K562 (cell line): Measurements from ENCODE around the gene RGS14. TPM values are rescaled to one million over a fixed set of nuclear protein-coding genes. Genes with fewer than 3 reads are reported as not detected.

Experiments used
- ATAC-seq: fragments of 200-7000 bp; cut with Tn5 transposase; 3 replicates; pipeline ENCODE4 v1.9.1; 2020; ENCODE audit warnings: moderate library complexity
- BruUV-seq: library from RNA; stranded (reverse); fragments of 400-500 nt; replicated peaks from 2 replicates; lab custom pipeline; 2021; lab: Mats Ljungman, UMichigan
- CTCF ChIA-PET: fragments of 300-600 bp; formaldehyde crosslinking; extraction: SDS; loops from one replicate; lab custom pipeline; 2021; ENCODE audit warnings: low intra/inter-chr PET ratio; lab: Yijun Ruan, JAX
- POLR2A ChIA-PET: fragments of 300-600, 350-650 bp; sonication (Branson Sonifier 250); formaldehyde crosslinking; extraction: SDS; loops from one replicate; lab custom pipeline; 2021; ENCODE audit warnings: antibody characterized with exemption, inconsistent platforms; lab: Yijun Ruan, JAX
- DNase-seq, 4 experiments: peaks; one replicate each; pipeline versions ENCODE4 v3.0.0 to v3.0.0-alpha.2; 2011 to 2018; ENCODE audit warnings: low spot score in 3 of 4, mixed read lengths in 3 of 4; ENCODE audit errors: extremely low read depth in 1 of 4
- FAIRE-seq: peaks from 2 replicates; lab custom pipeline; 2011; peaks lifted over from hg19 to GRCh38; lab: Jason Lieb, UNC
- H2AFZ ChIP-seq: 2 replicates; pipeline ENCODE4 v1.6.0; 2011; ENCODE audit warnings: low read depth, low read length, control low read depth, inconsistent platforms
- H3K27ac ChIP-seq: fragments of 200-600 bp; 3 replicates; pipeline ENCODE4 v1.8.0; 2011; ENCODE audit warnings: low read depth, mild to moderate bottlenecking, control low read depth, inconsistent platforms, low read length, moderate library complexity, mixed read lengths; ENCODE audit errors: extremely low read depth
- H3K27me3 ChIP-seq, 2 experiments: fragments of 300-600 bp in 1 of 2; 2 replicates in 1 of 2; 3 replicates in 1 of 2; pipeline versions ENCODE4 v1.6.0 to v1.8.0; 2011; ENCODE audit warnings: inconsistent platforms in 2 of 2, low read length in 2 of 2, mild to moderate bottlenecking in 1 of 2, mixed read lengths in 1 of 2, moderate library complexity in 1 of 2; ENCODE audit not compliant: control insufficient read depth in 2 of 2, insufficient read depth in 2 of 2
- H3K36me3 ChIP-seq: fragments of 300-600 bp; 3 replicates; pipeline ENCODE4 v1.8.0; 2011; ENCODE audit warnings: mild to moderate bottlenecking, low read length, inconsistent platforms; ENCODE audit not compliant: control insufficient read depth, insufficient read depth
- H3K4me1 ChIP-seq, 2 experiments: fragments of 200-600 bp in 1 of 2; replicated peaks in 1 of 2; 2 replicates in 1 of 2; 3 replicates in 1 of 2; pipeline versions ENCODE4 v1.5.1 to v1.8.0; 2011; ENCODE audit warnings: inconsistent platforms in 2 of 2, low read length in 2 of 2, mild to moderate bottlenecking in 1 of 2, mixed read lengths in 1 of 2, moderate library complexity in 1 of 2; ENCODE audit not compliant: control insufficient read depth in 2 of 2, insufficient read depth in 2 of 2
- H3K4me2 ChIP-seq: 2 replicates; pipeline ENCODE4 v1.6.1; 2011; ENCODE audit warnings: low read length, control low read depth, inconsistent platforms, mixed read lengths; ENCODE audit not compliant: insufficient read depth
- H3K4me3 ChIP-seq: fragments of 200-600 bp; sonication (generic), shearing (Covaris generic); 2 replicates; pipeline ENCODE4 v1.5.1; 2016; ENCODE audit warnings: control low read depth, inconsistent platforms
- H3K79me2 ChIP-seq: fragments of 200-600 bp; 3 replicates; pipeline ENCODE4 v1.8.0; 2011; ENCODE audit warnings: low read length, inconsistent platforms; ENCODE audit not compliant: control insufficient read depth, insufficient read depth
- H3K9ac ChIP-seq, 2 experiments: 2 replicates each; pipeline versions ENCODE4 v1.6.0 to v1.6.1; 2011; ENCODE audit warnings: low read depth in 2 of 2, low read length in 2 of 2, control low read depth in 1 of 2, inconsistent platforms in 1 of 2, mild to moderate bottlenecking in 1 of 2, mixed read lengths in 1 of 2; ENCODE audit not compliant: insufficient read depth in 1 of 2
- H3K9me1 ChIP-seq: one replicate; pipeline ENCODE4 v1.6.0; 2011; ENCODE audit warnings: inconsistent platforms, mild to moderate bottlenecking, low read length, moderate library complexity; ENCODE audit not compliant: control insufficient read depth, insufficient read depth
- H3K9me3 ChIP-seq: replicated peaks from 2 replicates; pipeline ENCODE4 v1.5.1; 2011; ENCODE audit warnings: low read depth, low read length, inconsistent platforms; ENCODE audit not compliant: control insufficient read depth, insufficient read depth
- H4K20me1 ChIP-seq: replicated peaks from 2 replicates; pipeline ENCODE4 v1.6.1; 2011; ENCODE audit warnings: low read length, inconsistent platforms, mixed read lengths; ENCODE audit not compliant: control insufficient read depth, insufficient read depth
- MTF1 ChIP-seq: fragments of 250-450 bp; sonication (Bioruptor Pico); IDR thresholded peaks from 2 replicates; pipeline ENCODE4 v1.9.0; 2021; ENCODE audit warnings: moderate library complexity, mild to moderate bottlenecking, inconsistent platforms, borderline replicate concordance
- POLR2AphosphoS5 ChIP-seq: IDR thresholded peaks from 2 replicates; pipeline ENCODE4 v1.6.1; 2011; ENCODE audit warnings: mild to moderate bottlenecking, low read depth, low read length, moderate library complexity; ENCODE audit not compliant: control insufficient read depth, insufficient read depth
- WGBS: fragments of 100-300 bp; shearing (Covaris generic); methylation state at CpG from one replicate; pipeline ENCODE4 v1.1.6; 2016; ENCODE audit warnings: low coverage, mixed read lengths; ENCODE audit not compliant: insufficient coverage; ENCODE audit errors: missing lambda C conversion rate; 5-methylcytosine and 5-hydroxymethylcytosine counted together
- in situ Hi-C: fragments of 300-500 bp; cut with MboI; formaldehyde crosslinking; loops from 4 replicates; pipeline ENCODE4 v1.15.0; 2018; ENCODE audit warnings: inconsistent platforms, mixed read lengths
- intact Hi-C: fragments of 100-400 bp; cut with micrococcal nuclease; formaldehyde crosslinking; loops from 2 replicates; pipeline ENCODE4 v1.14.2; 2022
- polyA plus RNA-seq, 8 experiments: library from polyadenylated mRNA; depleted of rRNA in 4 of 8; stranded (reverse) in 5 of 8; unstranded in 3 of 8; fragments of >200 nt; fragmentation: Nextera tagmentation in 2 of 8; fragmentation: Illumina TruSeq in 1 of 8; extraction: Ambion mirVana in 2 of 8; extraction: Trizol in 1 of 8; gene quantifications; 2 replicates each; pipeline versions ENCODE4 v1.2.1 to v1.2.3, GENCODE V29; 2011 to 2014; ENCODE audit warnings: inconsistent platforms in 1 of 8, missing spikeins in 1 of 8
- total RNA-seq, 7 experiments: library from RNA; depleted of rRNA in 6 of 7; stranded (reverse); fragments of >200 nt in 6 of 7; fragmentation: Illumina TruSeq in 2 of 7; extraction: Trizol in 2 of 7; gene quantifications; 2 replicates each; pipeline versions ENCODE4 v1.2.1 to v1.2.3, GENCODE V29; 2011 to 2021; ENCODE audit warnings: low replicate concordance in 1 of 7
- TF ChIP-seq, protein P1 (sequence below), 3 experiments: IDR thresholded peaks in 2 of 3; conservative IDR thresholded peaks in 1 of 3; 2 replicates each; pipeline ENCODE4 v1.5.1; 2011 to 2012; ENCODE audit warnings: low read length in 3 of 3, mild to moderate bottlenecking in 3 of 3, control low read depth in 2 of 3, improper control_type of control experiment in 1 of 3, inconsistent platforms in 1 of 3, low read depth in 1 of 3, mixed read lengths in 1 of 3, moderate library complexity in 1 of 3; ENCODE audit not compliant: insufficient read depth in 2 of 3
- TF ChIP-seq, protein P2 (sequence below): sonication (generic); formaldehyde crosslinking; IDR thresholded peaks from 2 replicates; pipeline ENCODE4 v1.8.0; 2022; ENCODE audit warnings: missing genetic modification reagents, mild to moderate bottlenecking, borderline replicate concordance
- TF ChIP-seq, protein P3 (sequence below): fragments of 250-450 bp; sonication (Bioruptor Pico); IDR thresholded peaks from 2 replicates; pipeline ENCODE4 v1.8.0; 2021; ENCODE audit warnings: mild to moderate bottlenecking, moderate library complexity

Gene RGS14
- total and polyA plus RNA-seq, 9 of the 15 experiments (the other 6 are each of a cell fraction or from before 2014, with no cell fraction given) = 0.28 to 75.9 (median 34.5) TPM

DNA sequence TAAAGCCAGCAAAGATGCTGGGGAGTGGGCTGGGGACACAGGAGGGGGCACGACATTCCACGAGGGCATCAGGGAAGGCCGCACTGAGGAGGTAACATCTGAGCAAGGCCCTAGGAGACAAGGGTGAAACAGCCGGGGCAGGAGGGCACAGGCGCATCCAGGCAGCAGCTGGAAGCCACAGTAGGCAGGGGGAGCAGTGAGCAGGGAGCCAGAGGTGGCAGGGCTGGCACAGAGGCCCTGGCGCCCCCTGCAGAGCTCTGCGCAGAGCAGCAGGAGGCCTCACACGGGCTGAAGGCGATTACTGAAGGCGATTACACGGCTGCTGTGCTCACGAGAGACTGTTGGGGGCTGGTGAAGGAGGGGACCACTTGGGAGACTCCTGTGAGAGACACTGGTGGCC lies 21.6 kb upstream of the RGS14 start:
- ATAC-seq = peak; percentile 58
- H3K4me2 ChIP-seq = no peak overlapping the region
- no peak for FAIRE-seq
- 78% methylated on average over 10 of the region's 12 CpGs for WGBS
- peaks cover 11% of the 10 kb centered on the region for H3K79me2 ChIP-seq
- no peaks in the 10 kb centered on the region for H3K9me1 ChIP-seq
- DNase-seq = no peak
- intact Hi-C loops (no loop called here), in situ Hi-C loops (no loop called here)
- H3K4me3 ChIP-seq = no peak overlapping the region
- H3K9me3 ChIP-seq = no peaks in the 10 kb centered on the region
- no peak overlapping the region for H3K27ac ChIP-seq
- H3K4me1 ChIP-seq = peaks cover 0 to under 1% of the 10 kb centered on the region in 2 experiments; a peak in 1 of 5 replicates
- no peak overlapping the region for H2AFZ ChIP-seq
- no TSS peak for BruUV-seq
- H4K20me1 ChIP-seq = 0 out of 2 replicates have a peak, but pooled peaks cover 8% of the 10 kb centered on the region
- peaks cover 91% of the 10 kb centered on the region for H3K36me3 ChIP-seq
- TF ChIP-seq POLR2AphosphoS5 = no peak
- no peak for TF ChIP-seq MTF1
- TF ChIP-seq, protein P1, sequence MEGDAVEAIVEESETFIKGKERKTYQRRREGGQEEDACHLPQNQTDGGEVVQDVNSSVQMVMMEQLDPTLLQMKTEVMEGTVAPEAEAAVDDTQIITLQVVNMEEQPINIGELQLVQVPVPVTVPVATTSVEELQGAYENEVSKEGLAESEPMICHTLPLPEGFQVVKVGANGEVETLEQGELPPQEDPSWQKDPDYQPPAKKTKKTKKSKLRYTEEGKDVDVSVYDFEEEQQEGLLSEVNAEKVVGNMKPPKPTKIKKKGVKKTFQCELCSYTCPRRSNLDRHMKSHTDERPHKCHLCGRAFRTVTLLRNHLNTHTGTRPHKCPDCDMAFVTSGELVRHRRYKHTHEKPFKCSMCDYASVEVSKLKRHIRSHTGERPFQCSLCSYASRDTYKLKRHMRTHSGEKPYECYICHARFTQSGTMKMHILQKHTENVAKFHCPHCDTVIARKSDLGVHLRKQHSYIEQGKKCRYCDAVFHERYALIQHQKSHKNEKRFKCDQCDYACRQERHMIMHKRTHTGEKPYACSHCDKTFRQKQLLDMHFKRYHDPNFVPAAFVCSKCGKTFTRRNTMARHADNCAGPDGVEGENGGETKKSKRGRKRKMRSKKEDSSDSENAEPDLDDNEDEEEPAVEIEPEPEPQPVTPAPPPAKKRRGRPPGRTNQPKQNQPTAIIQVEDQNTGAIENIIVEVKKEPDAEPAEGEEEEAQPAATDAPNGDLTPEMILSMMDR (IDR thresholded peaks at IDR 0.05 in 2 of 3, conservative IDR thresholded peaks at IDR 0.05 in 1 of 3; ENCODE audit: insufficient read depth in 2 of 3, low read depth in 1 of 3, low read length in 3 of 3) = peak; percentile 33 to 64 (median 47); a peak in 5 of 6 replicates
- TF ChIP-seq, protein P2, sequence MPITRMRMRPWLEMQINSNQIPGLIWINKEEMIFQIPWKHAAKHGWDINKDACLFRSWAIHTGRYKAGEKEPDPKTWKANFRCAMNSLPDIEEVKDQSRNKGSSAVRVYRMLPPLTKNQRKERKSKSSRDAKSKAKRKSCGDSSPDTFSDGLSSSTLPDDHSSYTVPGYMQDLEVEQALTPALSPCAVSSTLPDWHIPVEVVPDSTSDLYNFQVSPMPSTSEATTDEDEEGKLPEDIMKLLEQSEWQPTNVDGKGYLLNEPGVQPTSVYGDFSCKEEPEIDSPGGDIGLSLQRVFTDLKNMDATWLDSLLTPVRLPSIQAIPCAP (CRISPR knock-in tag) = no peak
- TF ChIP-seq, protein P3, sequence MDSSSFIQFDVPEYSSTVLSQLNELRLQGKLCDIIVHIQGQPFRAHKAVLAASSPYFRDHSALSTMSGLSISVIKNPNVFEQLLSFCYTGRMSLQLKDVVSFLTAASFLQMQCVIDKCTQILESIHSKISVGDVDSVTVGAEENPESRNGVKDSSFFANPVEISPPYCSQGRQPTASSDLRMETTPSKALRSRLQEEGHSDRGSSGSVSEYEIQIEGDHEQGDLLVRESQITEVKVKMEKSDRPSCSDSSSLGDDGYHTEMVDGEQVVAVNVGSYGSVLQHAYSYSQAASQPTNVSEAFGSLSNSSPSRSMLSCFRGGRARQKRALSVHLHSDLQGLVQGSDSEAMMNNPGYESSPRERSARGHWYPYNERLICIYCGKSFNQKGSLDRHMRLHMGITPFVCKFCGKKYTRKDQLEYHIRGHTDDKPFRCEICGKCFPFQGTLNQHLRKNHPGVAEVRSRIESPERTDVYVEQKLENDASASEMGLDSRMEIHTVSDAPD (CRISPR knock-in tag) = no peak
- H3K27me3 ChIP-seq = no peaks in the 10 kb centered on the region
- ChIA-PET POLR2A (interaction anchor here (1.1 to 1.2 kb wide), 2 partner anchors 8 to 39 kb away, joined by 3 to 4 read pairs; no protein-coding TSS in a partner anchor), CTCF (no interaction called here)
- H3K9ac ChIP-seq = no peak overlapping the region
